CD4-positive, alpha-beta T cell (primary cell): Measurements from ENCODE around the gene MTUS2. TPM values are rescaled to one million over a fixed set of nuclear protein-coding genes. Genes with fewer than 3 reads are reported as not detected.

Source experiments
- ATAC-seq: fragments of 200-7000 bp; cut with Tn5 transposase; one replicate; pipeline ENCODE4 v1.10.0; 2022; ENCODE audit warnings: mild to moderate bottlenecking; ENCODE audit not compliant: poor library complexity
- CTCF ChIA-PET: fragments of 350-600 bp; sonication (Branson Sonifier 250); formaldehyde crosslinking; loops from one replicate; lab custom pipeline; 2021; ENCODE audit warnings: antibody characterized with exemption, inconsistent platforms; lab: Charles Lee
- POLR2A ChIA-PET: fragments of 350-600 bp; sonication (Branson Sonifier 250); formaldehyde crosslinking; loops from one replicate; lab custom pipeline; 2021; ENCODE audit warnings: antibody characterized with exemption, inconsistent platforms; lab: Charles Lee
- DNase-seq, 14 experiments: peaks; one replicate each; pipeline ENCODE4 v3.0.0-alpha.2; 2013 to 2020; ENCODE audit warnings: mixed read lengths in 2 of 14
- H3K27ac ChIP-seq, 2 donors: one replicate each; pipeline versions ENCODE4 v1.5.1 to v1.7.0; 2013; ENCODE audit warnings: low read length in 2 of 2, low read depth in 1 of 2, mild to moderate bottlenecking in 1 of 2
- H3K27me3 ChIP-seq, 2 experiments: 1 replicate in 1 of 2; 2 replicates in 1 of 2; pipeline versions ENCODE4 v1.6.1 to v1.7.0; 2013; ENCODE audit warnings: low read length in 2 of 2, control low read depth in 1 of 2, mild to moderate bottlenecking in 1 of 2, moderate library complexity in 1 of 2; ENCODE audit not compliant: insufficient read depth in 2 of 2, control insufficient read depth in 1 of 2
- H3K36me3 ChIP-seq: one replicate; pipeline ENCODE4 v1.6.1; 2013; ENCODE audit warnings: low read length, control low read depth; ENCODE audit not compliant: insufficient read depth
- H3K4me1 ChIP-seq: one replicate; pipeline ENCODE4 v1.6.1; 2013; ENCODE audit warnings: low read length, control low read depth; ENCODE audit not compliant: insufficient read depth
- H3K4me3 ChIP-seq: one replicate; pipeline ENCODE4 v1.5.1; 2013; ENCODE audit warnings: mild to moderate bottlenecking, low read length, moderate library complexity
- H3K9me3 ChIP-seq, 2 experiments: 1 replicate in 1 of 2; 2 replicates in 1 of 2; pipeline versions ENCODE4 v1.6.1 to v1.7.0; 2013; ENCODE audit warnings: low read length in 2 of 2, mild to moderate bottlenecking in 2 of 2, control low read depth in 1 of 2, moderate library complexity in 1 of 2; ENCODE audit not compliant: control insufficient read depth in 1 of 2, insufficient read depth in 1 of 2
- H3K27ac Mint-ChIP-seq: one replicate; pipeline ENCODE4 v1.8.0; 2020; ENCODE audit warnings: mixed read lengths
- H3K27me3 Mint-ChIP-seq: one replicate; pipeline ENCODE4 v1.8.0; 2021; ENCODE audit warnings: mixed read lengths
- H3K36me3 Mint-ChIP-seq: one replicate; pipeline ENCODE4 v1.8.0; 2021; ENCODE audit warnings: low read depth, mixed read lengths
- H3K4me1 Mint-ChIP-seq: one replicate; pipeline ENCODE4 v1.8.0; 2021; ENCODE audit warnings: low read depth, mixed read lengths
- H3K4me3 Mint-ChIP-seq: one replicate; pipeline ENCODE4 v1.8.0; 2020; ENCODE audit warnings: mild to moderate bottlenecking, mixed read lengths
- H3K9me3 Mint-ChIP-seq: one replicate; pipeline ENCODE4 v1.8.0; 2020; ENCODE audit warnings: mixed read lengths
- intact Hi-C, 2 experiments: fragments of 100-400 bp; cut with DNase I in 1 of 2; cut with micrococcal nuclease in 1 of 2; formaldehyde crosslinking; loops; one replicate each; pipeline versions ENCODE4 v1.15.1 to v1.9.0; 2023 to 2025; cut with DNase I, micrococcal nuclease
- total RNA-seq, 174 experiments: library from RNA in 2 of 174; stranded (reverse) in 2 of 174; gene quantifications; one replicate each; pipeline ENCODE4 v1.2.3 and lab custom pipeline; 2021 to 2026
- TF ChIP-seq, protein P1 (sequence below): fragments of 200-600 bp; IDR thresholded peaks from one replicate; pipeline ENCODE4 v1.8.0; 2022; ENCODE audit warnings: antibody characterized with exemption, mild to moderate bottlenecking

Gene MTUS2
- total RNA-seq, 2 experiments from 2014 or later: 0.38 to 0.81 TPM

DNA sequence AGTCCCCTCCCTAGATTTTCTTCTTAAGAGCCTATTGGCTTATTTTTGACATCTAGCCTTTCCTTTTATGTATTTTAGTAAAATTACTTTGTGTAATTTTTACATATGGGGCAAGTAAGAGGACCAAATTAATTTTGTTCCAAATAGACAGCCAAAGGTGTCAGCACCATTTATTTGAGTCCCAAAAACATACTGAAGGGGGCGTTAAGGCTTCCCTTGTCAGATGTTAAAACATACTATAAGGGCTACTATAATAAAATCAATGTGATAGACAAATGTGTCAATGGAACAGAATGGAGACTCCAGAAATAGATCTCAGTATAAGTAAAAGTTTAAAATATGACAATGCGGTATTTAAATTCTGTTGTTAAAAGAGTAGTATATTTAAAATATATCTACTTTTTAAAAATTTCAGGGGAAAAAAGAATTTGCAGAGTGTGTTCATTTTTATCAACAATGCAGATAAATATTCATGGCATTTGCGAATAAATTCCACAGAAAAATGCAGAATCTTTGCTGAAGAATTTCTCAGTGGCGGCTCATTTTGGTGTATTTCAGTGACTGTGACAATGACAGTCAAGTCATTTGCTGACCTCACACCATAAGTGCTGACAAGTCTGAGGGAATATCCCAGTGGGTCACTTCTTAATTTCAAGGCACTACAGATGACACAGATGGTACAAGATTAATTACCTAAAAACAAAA is 133.7 kb downstream of the MTUS2 start:
- H3K27ac ChIP-seq: no peak overlapping the region
- no peak for DNase-seq
- no peaks in the 10 kb centered on the region for H3K9me3 ChIP-seq
- Mint-ChIP-seq H3K27me3 (no peaks in the 10 kb centered on the region), H3K4me3 (no peak overlapping the region), H3K36me3 (no peaks in the 10 kb centered on the region), H3K4me1 (no peaks in the 10 kb centered on the region), H3K9me3 (peaks cover 2% of the 10 kb centered on the region), H3K27ac (no peak overlapping the region)
- ATAC-seq: no peak
- no peaks in the 10 kb centered on the region for H3K36me3 ChIP-seq
- intact Hi-C loops: loop anchor here in 1 of 2 experiments (5.0 kb wide), 1 partner anchor 408 kb away; no protein-coding TSS in a partner anchor
- ChIA-PET POLR2A (no interaction called here), CTCF (no interaction called here)
- H3K4me3 ChIP-seq: no peak overlapping the region
- TF ChIP-seq, protein P1, sequence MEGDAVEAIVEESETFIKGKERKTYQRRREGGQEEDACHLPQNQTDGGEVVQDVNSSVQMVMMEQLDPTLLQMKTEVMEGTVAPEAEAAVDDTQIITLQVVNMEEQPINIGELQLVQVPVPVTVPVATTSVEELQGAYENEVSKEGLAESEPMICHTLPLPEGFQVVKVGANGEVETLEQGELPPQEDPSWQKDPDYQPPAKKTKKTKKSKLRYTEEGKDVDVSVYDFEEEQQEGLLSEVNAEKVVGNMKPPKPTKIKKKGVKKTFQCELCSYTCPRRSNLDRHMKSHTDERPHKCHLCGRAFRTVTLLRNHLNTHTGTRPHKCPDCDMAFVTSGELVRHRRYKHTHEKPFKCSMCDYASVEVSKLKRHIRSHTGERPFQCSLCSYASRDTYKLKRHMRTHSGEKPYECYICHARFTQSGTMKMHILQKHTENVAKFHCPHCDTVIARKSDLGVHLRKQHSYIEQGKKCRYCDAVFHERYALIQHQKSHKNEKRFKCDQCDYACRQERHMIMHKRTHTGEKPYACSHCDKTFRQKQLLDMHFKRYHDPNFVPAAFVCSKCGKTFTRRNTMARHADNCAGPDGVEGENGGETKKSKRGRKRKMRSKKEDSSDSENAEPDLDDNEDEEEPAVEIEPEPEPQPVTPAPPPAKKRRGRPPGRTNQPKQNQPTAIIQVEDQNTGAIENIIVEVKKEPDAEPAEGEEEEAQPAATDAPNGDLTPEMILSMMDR: no peak
- no peaks in the 10 kb centered on the region for H3K4me1 ChIP-seq
- no peaks in the 10 kb centered on the region for H3K27me3 ChIP-seq

DNA sequence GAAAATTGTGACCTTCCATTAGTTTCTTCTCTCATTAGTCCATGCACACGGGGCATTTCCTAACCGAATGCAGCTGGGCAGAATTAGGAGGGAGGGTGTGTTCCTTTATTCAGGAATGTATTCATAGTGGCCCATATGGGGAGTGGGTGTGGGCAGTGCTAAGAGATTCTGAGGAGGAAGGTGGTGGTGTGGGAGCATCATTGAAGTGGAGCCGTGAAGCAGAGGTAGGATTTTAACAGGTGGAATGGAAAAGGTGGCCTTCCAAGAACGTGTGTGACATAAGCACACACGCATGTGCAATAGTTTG is 134.2 kb downstream of the MTUS2 start:
- ChIA-PET POLR2A (no interaction called here), CTCF (no interaction called here)
- Mint-ChIP-seq H3K4me1 (no peaks in the 10 kb centered on the region), H3K27me3 (no peaks in the 10 kb centered on the region), H3K4me3 (no peak overlapping the region), H3K27ac (no peak overlapping the region), H3K9me3 (peaks cover 2% of the 10 kb centered on the region), H3K36me3 (no peaks in the 10 kb centered on the region)
- H3K4me1 ChIP-seq: no peaks in the 10 kb centered on the region
- intact Hi-C loops: loop anchor here in 1 of 2 experiments (5.0 kb wide), 1 partner anchor 408 kb away; no protein-coding TSS in a partner anchor
- no peaks in the 10 kb centered on the region for H3K27me3 ChIP-seq
- no peaks in the 10 kb centered on the region for H3K36me3 ChIP-seq
- ATAC-seq (no peak), DNase-seq (no peak)
- TF ChIP-seq, protein P1: no peak
- no peak overlapping the region for H3K4me3 ChIP-seq
- H3K9me3 ChIP-seq: no peaks in the 10 kb centered on the region
- H3K27ac ChIP-seq: no peak overlapping the region

DNA sequence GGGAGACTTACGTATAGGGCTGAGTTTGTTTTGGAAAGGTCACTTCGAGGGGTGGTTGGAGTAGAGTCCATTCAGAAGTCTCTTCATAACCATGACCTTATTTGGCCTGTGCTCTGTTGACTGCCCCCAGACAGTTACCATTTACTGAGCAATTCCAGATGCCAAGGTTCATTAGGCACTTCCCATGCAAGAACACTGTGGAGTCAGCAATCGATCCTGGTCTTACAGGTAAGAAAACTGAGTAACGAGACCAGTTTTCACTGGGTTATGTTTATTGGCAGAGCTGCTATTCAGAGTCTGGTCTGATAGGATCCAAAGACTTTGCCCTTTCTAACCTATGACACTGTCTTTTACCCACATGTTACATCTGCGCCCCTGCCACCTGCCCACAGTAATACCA is 134.7 kb downstream of the MTUS2 start:
- DNase-seq (no peak), ATAC-seq (no peak)
- H3K4me3 Mint-ChIP-seq: no peak overlapping the region
- Histone ChIP-seq H3K9me3 (no peaks in the 10 kb centered on the region), H3K27ac (no peak overlapping the region), H3K4me1 (no peaks in the 10 kb centered on the region), H3K27me3 (no peaks in the 10 kb centered on the region), H3K36me3 (no peaks in the 10 kb centered on the region), H3K4me3 (no peak overlapping the region)
- TF ChIP-seq, protein P1: no peak
- H3K4me1 Mint-ChIP-seq: no peaks in the 10 kb centered on the region
- intact Hi-C loops: loop anchor here in 1 of 2 experiments (5.0 kb wide), 1 partner anchor 407 kb away; no protein-coding TSS in a partner anchor
- H3K27ac Mint-ChIP-seq: no peak overlapping the region
- CTCF ChIA-PET: no interaction called here
- no peaks in the 10 kb centered on the region for H3K36me3 Mint-ChIP-seq
- peaks cover 2% of the 10 kb centered on the region for H3K9me3 Mint-ChIP-seq
- POLR2A ChIA-PET: no interaction called here
- no peaks in the 10 kb centered on the region for H3K27me3 Mint-ChIP-seq
